A549 (cell line): ENCODE data around the gene SPIRE1. TPM values are rescaled to one million over a fixed set of nuclear protein-coding genes. Genes with fewer than 3 reads are reported as not detected.

Experiments used
- ATAC-seq, 2 experiments: fragments of 200-7000 bp in 1 of 2; fragments of >200 bp in 1 of 2; cut with Nextera tagmentation in 1 of 2; cut with Tn5 transposase in 1 of 2; 3 replicates each; pipeline versions ENCODE4 v1.8.0 to v1.9.1; 2018 to 2020; ENCODE audit warnings: mild to moderate bottlenecking in 1 of 2, moderate library complexity in 1 of 2
- CTCF ChIA-PET: fragments of 300-600 bp; sonication (Branson Sonifier 250); formaldehyde crosslinking; extraction: SDS; loops from one replicate; lab custom pipeline; 2021; ENCODE audit warnings: antibody characterized with exemption, inconsistent platforms; lab: Yijun Ruan, JAX
- POLR2A ChIA-PET: fragments of 350-600 bp; formaldehyde crosslinking; extraction: SDS; loops from one replicate; lab custom pipeline; 2021; ENCODE audit warnings: antibody characterized with exemption, inconsistent platforms; lab: Yijun Ruan, JAX
- DNase-seq, 2 experiments: peaks; one replicate each; pipeline versions ENCODE4 v3.0.0 to v3.0.0-alpha.2; 2011 to 2016; ENCODE audit warnings: low read depth in 1 of 2, low spot score in 1 of 2
- FAIRE-seq: peaks from 2 replicates; lab custom pipeline; 2011; peaks lifted over from hg19 to GRCh38; lab: Jason Lieb, UNC
- H3K27ac ChIP-seq, 2 experiments: fragments of >200 bp; sonication (Bioruptor Twin); formaldehyde crosslinking; 3 replicates each; pipeline ENCODE4 v1.5.1; 2016 to 2017
- H3K4me1 ChIP-seq: fragments of >200 bp; sonication (Bioruptor Twin); formaldehyde crosslinking; 3 replicates; pipeline ENCODE4 v1.6.1; 2016
- H3K4me2 ChIP-seq: fragments of >200 bp; sonication (Bioruptor Twin); formaldehyde crosslinking; 3 replicates; pipeline ENCODE4 v1.6.1; 2016
- H3K4me3 ChIP-seq: fragments of >200 bp; sonication (Bioruptor Twin); formaldehyde crosslinking; 3 replicates; pipeline ENCODE4 v1.5.1; 2016
- H3K9me3 ChIP-seq: fragments of >200 bp; sonication (Bioruptor Twin); formaldehyde crosslinking; 3 replicates; pipeline ENCODE4 v1.6.1; 2016
- CBX2 ChIP-seq: fragments of 200-600 bp; sonication (generic); IDR thresholded peaks from 2 replicates; pipeline ENCODE4 v1.6.1; 2016; ENCODE audit warnings: low read depth, mild to moderate bottlenecking, borderline replicate concordance
- CBX8 ChIP-seq: fragments of 200-600 bp; sonication (generic); IDR thresholded peaks from 2 replicates; pipeline ENCODE4 v1.6.1; 2016
- EHMT2 ChIP-seq: fragments of 200-600 bp; sonication (generic); IDR thresholded peaks from 2 replicates; pipeline ENCODE4 v1.6.1; 2016; ENCODE audit warnings: antibody characterized with exemption, low read depth, mild to moderate bottlenecking, moderate library complexity
- FOSB ChIP-seq: fragments of 250-450 bp; sonication (Bioruptor Pico); IDR thresholded peaks from 2 replicates; pipeline ENCODE4 v1.5.0; 2020; ENCODE audit warnings: mild to moderate bottlenecking, moderate library complexity
- FOXS1 ChIP-seq: fragments of 250-450 bp; sonication (Bioruptor Pico); IDR thresholded peaks from 2 replicates; pipeline ENCODE4 v1.5.0; 2020; ENCODE audit warnings: mild to moderate bottlenecking, moderate library complexity
- HDAC2 ChIP-seq: fragments of 200-600 bp; sonication (generic); IDR thresholded peaks from 2 replicates; pipeline ENCODE4 v1.6.1; 2016
- HOXA7 ChIP-seq: fragments of 250-450 bp; sonication (Bioruptor Pico); IDR thresholded peaks from 2 replicates; pipeline ENCODE4 v1.5.0; 2020; ENCODE audit warnings: mild to moderate bottlenecking, moderate library complexity
- JUNB ChIP-seq: fragments of >200 bp; sonication (Bioruptor Twin); formaldehyde crosslinking; IDR thresholded peaks from 2 replicates; pipeline ENCODE4 v1.6.1; 2016
- MAZ ChIP-seq: fragments of 150-350 bp; IDR thresholded peaks from 2 replicates; pipeline ENCODE4 v1.6.1; 2014; ENCODE audit warnings: antibody characterized with exemption, low read depth, low read length, borderline replicate concordance
- MYC ChIP-seq: IDR thresholded peaks from 2 replicates; pipeline ENCODE4 v1.6.1; 2012; ENCODE audit warnings: mild to moderate bottlenecking, inconsistent platforms, low read length, improper control_type of control experiment, borderline replicate concordance
- NPAS2 ChIP-seq: fragments of 250-450 bp; sonication (Bioruptor Pico); IDR thresholded peaks from 2 replicates; pipeline ENCODE4 v1.8.0; 2022; ENCODE audit warnings: mild to moderate bottlenecking, moderate library complexity, borderline replicate concordance
- POLR2A ChIP-seq: IDR thresholded peaks from 2 replicates; pipeline ENCODE4 v1.6.1; 2012; ENCODE audit warnings: mild to moderate bottlenecking, low read length
- POLR2AphosphoS2 ChIP-seq: conservative IDR thresholded peaks from 2 replicates; pipeline ENCODE4 v1.6.1; 2012; ENCODE audit warnings: low read length, improper control_type of control experiment, inconsistent platforms
- RAD21 ChIP-seq, 2 experiments: fragments of >200 bp in 1 of 2; sonication (Bioruptor Twin) in 1 of 2; formaldehyde crosslinking in 1 of 2; IDR thresholded peaks in 1 of 2; conservative IDR thresholded peaks in 1 of 2; 2 replicates in 1 of 2; 3 replicates in 1 of 2; pipeline ENCODE4 v1.6.1; 2012 to 2018; ENCODE audit warnings: inconsistent platforms in 1 of 2
- RCOR1 ChIP-seq: fragments of 150-350 bp; IDR thresholded peaks from 2 replicates; pipeline ENCODE4 v1.6.1; 2014; ENCODE audit warnings: antibody characterized with exemption, low read length, low read depth
- RFX5 ChIP-seq: fragments of 450-650 bp; IDR thresholded peaks from 2 replicates; pipeline ENCODE4 v1.7.1; 2014; ENCODE audit warnings: antibody characterized with exemption, mild to moderate bottlenecking, moderate library complexity
- RNF2 ChIP-seq: fragments of 200-600 bp; sonication (generic); IDR thresholded peaks from 2 replicates; pipeline ENCODE4 v1.6.1; 2016; ENCODE audit warnings: low read depth, mild to moderate bottlenecking, antibody characterized with exemption, moderate library complexity, borderline replicate concordance
- SMC3 ChIP-seq: fragments of >200 bp; sonication (Bioruptor Twin); formaldehyde crosslinking; IDR thresholded peaks from 3 replicates; pipeline ENCODE4 v1.6.1; 2018; ENCODE audit warnings: inconsistent platforms
- SREBF2 ChIP-seq: fragments of 450-650 bp; IDR thresholded peaks from 2 replicates; pipeline ENCODE4 v1.6.1; 2014; ENCODE audit warnings: mild to moderate bottlenecking, moderate library complexity
- TP53 ChIP-seq: fragments of 250-450 bp; sonication (Bioruptor Pico); IDR thresholded peaks from 2 replicates; pipeline ENCODE4 v1.5.0; 2021; ENCODE audit warnings: mild to moderate bottlenecking, moderate library complexity
- ZC3H11A ChIP-seq: fragments of 450-650 bp; IDR thresholded peaks from 2 replicates; pipeline ENCODE4 v1.6.1; 2014; ENCODE audit warnings: antibody characterized with exemption, mild to moderate bottlenecking
- ZFP36 ChIP-seq: fragments of 450-650 bp; IDR thresholded peaks from 2 replicates; pipeline ENCODE4 v1.6.1; 2014; ENCODE audit warnings: borderline replicate concordance; ENCODE audit not compliant: partially characterized antibody
- ZSCAN20 ChIP-seq: fragments of 250-450 bp; sonication (Bioruptor Pico); IDR thresholded peaks from 2 replicates; pipeline ENCODE4 v1.8.0; 2022; ENCODE audit warnings: mild to moderate bottlenecking, moderate library complexity
- WGBS: methylation state at CpG from one replicate; pipeline ENCODE4 v1.1.6; 2017; ENCODE audit errors: missing lambda C conversion rate; 5-methylcytosine and 5-hydroxymethylcytosine counted together
- polyA plus RNA-seq, 4 experiments: library from polyadenylated mRNA; depleted of rRNA in 3 of 4; stranded (reverse); fragments of >200 nt; fragmentation: RNase III in 1 of 4; extraction: RNeasy Plus Mini Kit Qiagen cat#74134 plus additional on column Dnase treatment in 1 of 4; gene quantifications; 2 replicates in 3 of 4; 3 replicates in 1 of 4; pipeline ENCODE4 v1.2.3, GENCODE V29; 2011 to 2017
- TF ChIP-seq, protein P1 (sequence below): fragments of >200 bp; sonication (Bioruptor Twin); formaldehyde crosslinking; IDR thresholded peaks from 3 replicates; pipeline ENCODE4 v1.6.1; 2016
- TF ChIP-seq, protein P2 (sequence below): fragments of 250-450 bp; sonication (Bioruptor Pico); IDR thresholded peaks from 2 replicates; pipeline ENCODE4 v1.5.0; 2020; ENCODE audit warnings: low read depth, mild to moderate bottlenecking, moderate library complexity
- TF ChIP-seq, protein P3 (sequence below): IDR thresholded peaks from 2 replicates; pipeline ENCODE4 v1.6.1; 2012; ENCODE audit warnings: low read depth, borderline replicate concordance
- TF ChIP-seq, protein P4 (sequence below): fragments of >200 bp; sonication (Bioruptor Twin); formaldehyde crosslinking; IDR thresholded peaks from 2 replicates; pipeline ENCODE4 v1.6.1; 2016
- TF ChIP-seq, protein P5 (sequence below): fragments of 150-350 bp; IDR thresholded peaks from 2 replicates; pipeline ENCODE4 v1.6.1; 2014; ENCODE audit warnings: low read depth, mild to moderate bottlenecking, low read length
- TF ChIP-seq, protein P6 (sequence below): IDR thresholded peaks from 2 replicates; pipeline ENCODE4 v1.6.1; 2012
- TF ChIP-seq, protein P7 (sequence below): fragments of 450-650 bp; IDR thresholded peaks from 2 replicates; pipeline ENCODE4 v1.6.1; 2014; ENCODE audit warnings: antibody characterized with exemption

The SPIRE1 gene
- polyA plus RNA-seq, 2 of the 4 experiments (the other 2 are of a cell fraction) = 8.3 to 29.4 TPM

DNA sequence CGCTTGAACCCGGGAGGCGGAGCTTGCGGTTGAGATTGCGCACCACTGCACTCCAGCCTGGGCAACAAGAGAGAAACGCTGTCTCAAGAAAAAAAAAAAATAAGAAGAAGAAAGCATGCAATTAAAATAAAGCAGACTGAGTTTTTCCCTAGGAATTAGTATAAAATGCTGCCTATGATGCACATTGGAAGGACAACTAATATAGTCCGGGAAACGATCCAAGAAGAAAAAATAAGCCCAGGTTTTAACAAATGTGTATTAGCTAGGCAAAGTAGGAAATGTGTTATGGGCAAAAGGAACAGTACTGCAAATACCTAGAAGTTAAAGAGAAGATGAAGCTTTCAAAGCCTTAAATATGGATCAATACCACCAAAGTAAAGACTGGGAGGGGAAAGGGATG, 64.0 kb downstream of the SPIRE1 start:
- H3K4me2 ChIP-seq = no peak overlapping the region
- ChIA-PET POLR2A (no interaction called here), CTCF (no interaction called here)
- FAIRE-seq = no peak
- no peak for TF ChIP-seq FOXS1 (CRISPR knock-in tag)
- no peak for TF ChIP-seq RNF2
- no peak for TF ChIP-seq JUNB
- TF ChIP-seq, protein P1, sequence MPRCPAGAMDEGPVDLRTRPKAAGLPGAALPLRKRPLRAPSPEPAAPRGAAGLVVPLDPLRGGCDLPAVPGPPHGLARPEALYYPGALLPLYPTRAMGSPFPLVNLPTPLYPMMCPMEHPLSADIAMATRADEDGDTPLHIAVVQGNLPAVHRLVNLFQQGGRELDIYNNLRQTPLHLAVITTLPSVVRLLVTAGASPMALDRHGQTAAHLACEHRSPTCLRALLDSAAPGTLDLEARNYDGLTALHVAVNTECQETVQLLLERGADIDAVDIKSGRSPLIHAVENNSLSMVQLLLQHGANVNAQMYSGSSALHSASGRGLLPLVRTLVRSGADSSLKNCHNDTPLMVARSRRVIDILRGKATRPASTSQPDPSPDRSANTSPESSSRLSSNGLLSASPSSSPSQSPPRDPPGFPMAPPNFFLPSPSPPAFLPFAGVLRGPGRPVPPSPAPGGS = no peak
- no peak for TF ChIP-seq ZSCAN20 (CRISPR knock-in tag)
- TF ChIP-seq EHMT2 = no peak
- no peak for TF ChIP-seq CBX8
- TF ChIP-seq ZC3H11A = no peak
- TF ChIP-seq, all 56 proteins: peak for 0
- peaks cover 39% of the 10 kb centered on the region for H3K4me1 ChIP-seq
- WGBS = 94% methylated on average over 8 of the region's 8 CpGs
- H3K27ac ChIP-seq = no peak overlapping the region
- no peaks in the 10 kb centered on the region for H3K9me3 ChIP-seq
- DNase-seq (no peak), ATAC-seq (no peak)
- H3K4me3 ChIP-seq = no peak overlapping the region

DNA sequence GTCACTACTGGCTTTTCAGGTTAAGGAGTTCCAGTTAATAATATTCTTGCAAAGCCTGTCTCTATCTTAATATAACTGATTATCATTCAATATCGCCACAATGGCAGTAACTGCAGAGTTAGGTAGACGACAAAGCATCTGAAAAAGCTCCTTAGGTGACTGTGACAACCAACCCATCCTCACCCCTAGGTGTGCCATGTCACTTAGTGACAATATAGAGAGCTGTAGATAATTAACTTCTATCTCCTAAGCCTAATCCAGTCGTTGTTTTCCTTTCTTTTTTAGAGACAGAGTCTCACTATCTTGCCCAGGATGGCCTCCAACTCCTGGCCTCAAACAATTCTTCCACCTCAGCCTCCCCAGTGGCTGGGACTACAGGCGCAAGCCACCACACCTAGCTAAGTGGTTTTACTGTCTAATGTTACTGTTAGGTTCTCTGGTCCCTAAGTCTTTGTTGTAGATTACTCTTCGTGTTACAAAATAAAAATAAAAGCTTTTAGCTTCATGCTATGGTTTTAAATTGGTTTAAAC, 65.2 kb downstream of the SPIRE1 start:
- Histone ChIP-seq H3K27ac (peak overlapping the region in 1 of 2 experiments; percentile 49; a peak in 1 of 6 replicates), H3K4me1 (peaks cover 30% of the 10 kb centered on the region), H3K4me2 (no peak overlapping the region), H3K9me3 (no peaks in the 10 kb centered on the region), H3K4me3 (no peak overlapping the region)
- no peak for TF ChIP-seq POLR2AphosphoS2
- no peak for TF ChIP-seq SMC3
- TF ChIP-seq RFX5 = no peak
- TF ChIP-seq HOXA7 (CRISPR knock-in tag) = no peak
- TF ChIP-seq, protein P2, sequence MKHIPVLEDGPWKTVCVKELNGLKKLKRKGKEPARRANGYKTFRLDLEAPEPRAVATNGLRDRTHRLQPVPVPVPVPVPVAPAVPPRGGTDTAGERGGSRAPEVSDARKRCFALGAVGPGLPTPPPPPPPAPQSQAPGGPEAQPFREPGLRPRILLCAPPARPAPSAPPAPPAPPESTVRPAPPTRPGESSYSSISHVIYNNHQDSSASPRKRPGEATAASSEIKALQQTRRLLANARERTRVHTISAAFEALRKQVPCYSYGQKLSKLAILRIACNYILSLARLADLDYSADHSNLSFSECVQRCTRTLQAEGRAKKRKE (CRISPR knock-in tag) = no peak
- no peak for TF ChIP-seq RAD21 (conservative IDR thresholded peaks at IDR 0.05 in 1 of 2, IDR thresholded peaks at IDR 0.05 in 1 of 2)
- TF ChIP-seq, protein P3, sequence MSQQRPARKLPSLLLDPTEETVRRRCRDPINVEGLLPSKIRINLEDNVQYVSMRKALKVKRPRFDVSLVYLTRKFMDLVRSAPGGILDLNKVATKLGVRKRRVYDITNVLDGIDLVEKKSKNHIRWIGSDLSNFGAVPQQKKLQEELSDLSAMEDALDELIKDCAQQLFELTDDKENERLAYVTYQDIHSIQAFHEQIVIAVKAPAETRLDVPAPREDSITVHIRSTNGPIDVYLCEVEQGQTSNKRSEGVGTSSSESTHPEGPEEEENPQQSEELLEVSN = no peak
- TF ChIP-seq ZFP36 = no peak
- no peak for TF ChIP-seq RCOR1
- no peak for TF ChIP-seq MYC
- no peak for TF ChIP-seq CBX2
- no peak for TF ChIP-seq RNF2
- TF ChIP-seq FOSB (CRISPR knock-in tag) = no peak
- TF ChIP-seq, protein P4, sequence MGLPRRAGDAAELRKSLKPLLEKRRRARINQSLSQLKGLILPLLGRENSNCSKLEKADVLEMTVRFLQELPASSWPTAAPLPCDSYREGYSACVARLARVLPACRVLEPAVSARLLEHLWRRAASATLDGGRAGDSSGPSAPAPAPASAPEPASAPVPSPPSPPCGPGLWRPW = no peak
- DNase-seq = no peak
- ChIA-PET POLR2A (no interaction called here), CTCF (interaction anchor here (1.0 kb wide), 1 partner anchor 48 kb away, joined by 3 read pairs; no protein-coding TSS in a partner anchor)
- no peak for FAIRE-seq
- WGBS = 72% methylated on average over 5 of the region's 5 CpGs
- no peak for ATAC-seq

DNA sequence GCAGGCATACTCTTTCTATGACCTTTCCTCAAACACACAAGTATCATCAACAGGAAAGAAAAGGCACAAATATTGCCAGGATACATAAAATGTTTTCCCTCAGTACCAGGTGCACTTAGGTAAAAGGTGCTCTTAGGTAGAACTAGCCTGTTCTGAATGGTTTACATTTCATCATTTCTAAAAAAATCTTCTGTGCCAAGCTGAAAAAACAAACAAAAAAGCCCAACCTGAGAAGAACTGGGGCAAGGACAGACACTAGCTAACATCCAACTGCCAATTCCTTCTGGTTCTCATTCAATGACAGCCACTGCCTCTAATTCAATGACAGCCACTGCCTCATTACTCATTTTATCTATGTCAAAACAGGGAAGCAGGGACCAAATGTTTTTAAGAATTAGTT, 68.5 kb downstream of the SPIRE1 start:
- H3K4me3 ChIP-seq = no peak overlapping the region
- DNase-seq (no peak), FAIRE-seq (no peak), ATAC-seq (no peak)
- H3K4me2 ChIP-seq = no peak overlapping the region
- no peaks in the 10 kb centered on the region for H3K9me3 ChIP-seq
- peaks cover 7% of the 10 kb centered on the region; the same call in 1 of the 3 replicates for H3K4me1 ChIP-seq
- CTCF ChIA-PET = no interaction called here
- no peak overlapping the region for H3K27ac ChIP-seq
- POLR2A ChIA-PET = interaction anchor here (0.6 kb wide), 1 partner anchor 184 kb away, joined by 3 read pairs; no protein-coding TSS in a partner anchor
- TF ChIP-seq, protein P5, sequence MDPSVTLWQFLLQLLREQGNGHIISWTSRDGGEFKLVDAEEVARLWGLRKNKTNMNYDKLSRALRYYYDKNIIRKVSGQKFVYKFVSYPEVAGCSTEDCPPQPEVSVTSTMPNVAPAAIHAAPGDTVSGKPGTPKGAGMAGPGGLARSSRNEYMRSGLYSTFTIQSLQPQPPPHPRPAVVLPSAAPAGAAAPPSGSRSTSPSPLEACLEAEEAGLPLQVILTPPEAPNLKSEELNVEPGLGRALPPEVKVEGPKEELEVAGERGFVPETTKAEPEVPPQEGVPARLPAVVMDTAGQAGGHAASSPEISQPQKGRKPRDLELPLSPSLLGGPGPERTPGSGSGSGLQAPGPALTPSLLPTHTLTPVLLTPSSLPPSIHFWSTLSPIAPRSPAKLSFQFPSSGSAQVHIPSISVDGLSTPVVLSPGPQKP = no peak
- TF ChIP-seq, protein P6, sequence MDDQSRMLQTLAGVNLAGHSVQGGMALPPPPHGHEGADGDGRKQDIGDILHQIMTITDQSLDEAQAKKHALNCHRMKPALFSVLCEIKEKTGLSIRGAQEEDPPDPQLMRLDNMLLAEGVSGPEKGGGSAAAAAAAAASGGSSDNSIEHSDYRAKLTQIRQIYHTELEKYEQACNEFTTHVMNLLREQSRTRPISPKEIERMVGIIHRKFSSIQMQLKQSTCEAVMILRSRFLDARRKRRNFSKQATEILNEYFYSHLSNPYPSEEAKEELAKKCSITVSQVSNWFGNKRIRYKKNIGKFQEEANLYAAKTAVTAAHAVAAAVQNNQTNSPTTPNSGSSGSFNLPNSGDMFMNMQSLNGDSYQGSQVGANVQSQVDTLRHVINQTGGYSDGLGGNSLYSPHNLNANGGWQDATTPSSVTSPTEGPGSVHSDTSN = no peak
- TF ChIP-seq ZFP36 = no peak
- no peak for TF ChIP-seq TP53 (CRISPR knock-in tag)
- no peak for TF ChIP-seq HDAC2
- no peak for TF ChIP-seq CBX8
- TF ChIP-seq CBX2 = no peak
- no peak for TF ChIP-seq SREBF2
- TF ChIP-seq ZC3H11A = no peak
- TF ChIP-seq SMC3 = no peak
- no peak for TF ChIP-seq EHMT2
- TF ChIP-seq, protein P7, sequence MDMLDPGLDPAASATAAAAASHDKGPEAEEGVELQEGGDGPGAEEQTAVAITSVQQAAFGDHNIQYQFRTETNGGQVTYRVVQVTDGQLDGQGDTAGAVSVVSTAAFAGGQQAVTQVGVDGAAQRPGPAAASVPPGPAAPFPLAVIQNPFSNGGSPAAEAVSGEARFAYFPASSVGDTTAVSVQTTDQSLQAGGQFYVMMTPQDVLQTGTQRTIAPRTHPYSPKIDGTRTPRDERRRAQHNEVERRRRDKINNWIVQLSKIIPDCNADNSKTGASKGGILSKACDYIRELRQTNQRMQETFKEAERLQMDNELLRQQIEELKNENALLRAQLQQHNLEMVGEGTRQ = no peak
- TF ChIP-seq NPAS2 (CRISPR knock-in tag) = no peak
- no peak for TF ChIP-seq POLR2A
- TF ChIP-seq MAZ = no peak
